ENCODE measurements around the gene ELL. TPM values are rescaled to one million over a fixed set of nuclear protein-coding genes. Genes with fewer than 3 reads are reported as not detected.

The ELL gene
- polyA plus RNA-seq, 3 donors = 12.2 to 35.3 (median 12.6) TPM

DNA sequence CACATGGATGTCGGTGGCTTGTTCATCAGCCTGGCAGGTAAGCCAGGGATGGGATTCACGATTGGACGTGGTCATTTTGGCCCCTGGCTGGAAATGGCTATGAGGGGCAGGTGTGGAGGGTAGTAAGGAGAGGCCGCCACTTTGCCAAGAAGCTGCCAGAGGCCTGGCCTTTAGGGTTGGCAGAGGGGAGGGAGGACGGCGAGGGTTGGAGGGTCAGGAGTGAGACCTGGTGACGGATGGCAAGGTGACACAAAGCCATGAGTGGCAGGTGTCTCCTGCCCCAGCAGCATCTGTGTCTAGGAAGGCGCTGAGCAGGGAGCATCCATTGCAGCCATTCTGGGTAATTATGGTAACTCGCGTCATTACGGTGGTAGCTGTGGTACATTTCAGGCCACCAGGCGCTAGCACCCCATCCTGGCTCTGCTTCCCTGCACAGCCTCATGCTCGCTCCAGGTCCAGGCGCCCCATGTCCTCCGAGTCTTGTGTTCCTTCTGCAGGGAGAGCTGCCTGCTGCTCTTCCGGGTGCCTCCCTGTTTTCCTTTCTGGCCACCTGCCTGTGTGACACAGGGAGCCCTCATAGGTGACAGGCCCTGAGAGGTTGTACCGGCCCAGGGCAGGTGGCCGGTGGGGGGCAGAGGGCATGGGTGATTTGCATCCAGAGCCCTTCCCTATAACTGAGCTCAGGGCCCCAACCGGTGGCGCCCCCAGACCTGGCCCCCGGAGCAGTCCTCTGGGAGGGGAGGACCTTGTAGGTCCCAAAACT is 98.4 kb downstream of the ELL start:
- peaks cover 48% of the 10 kb centered on the region for H3K4me1 Mint-ChIP-seq
- Histone ChIP-seq H3K4me2 (replicated peaks; ENCODE audit: extremely low read depth, low read length, poor library complexity, severe bottlenecking) (no peak overlapping the region), H3K9ac (ENCODE audit: insufficient read depth, low read length, poor library complexity, severe bottlenecking) (no peak overlapping the region), H3K36me3 (replicated peaks in 1 of 2; ENCODE audit: control insufficient read depth in 1 of 2, insufficient read depth in 2 of 2, low read length in 2 of 2) (no peaks in the 10 kb centered on the region), H3K79me2 (ENCODE audit: insufficient read depth, low read length) (peaks cover 55% of the 10 kb centered on the region), H3K27me3 (ENCODE audit: control insufficient read depth in 2 of 2, insufficient read depth in 2 of 2, low read length in 2 of 2) (no peaks in the 10 kb centered on the region), H3K4me3 (replicated peaks in 1 of 3; ENCODE audit: low read depth in 2 of 3, low read length in 3 of 3) (no peak overlapping the region), H3K4me1 (ENCODE audit: control insufficient read depth in 1 of 2, insufficient read depth in 2 of 2, low read length in 2 of 2) (peaks cover 29 to 47% of the 10 kb centered on the region in 2 donors), H3K9me3 (replicated peaks in 1 of 2; ENCODE audit: control insufficient read depth in 1 of 2, insufficient read depth in 1 of 2, low read length in 2 of 2) (no peaks in the 10 kb centered on the region), H4K20me1 (ENCODE audit: insufficient read depth, low read length) (peaks cover 85% of the 10 kb centered on the region), H2AFZ (ENCODE audit: insufficient read depth, low read depth, low read length, poor library complexity, severe bottlenecking) (no peak overlapping the region), H3K27ac (ENCODE audit: low read depth in 1 of 2, low read length in 2 of 2) (no peak overlapping the region)
- WGBS (ENCODE audit: insufficient coverage) = 96% methylated on average over 15 of the region's 21 CpGs
- peaks cover 0 to 6% (median 2%) of the 10 kb centered on the region in 3 donors for H3K27me3 Mint-ChIP-seq (ENCODE audit: low read depth in 3 of 3)
- TF ChIP-seq, protein P1, sequence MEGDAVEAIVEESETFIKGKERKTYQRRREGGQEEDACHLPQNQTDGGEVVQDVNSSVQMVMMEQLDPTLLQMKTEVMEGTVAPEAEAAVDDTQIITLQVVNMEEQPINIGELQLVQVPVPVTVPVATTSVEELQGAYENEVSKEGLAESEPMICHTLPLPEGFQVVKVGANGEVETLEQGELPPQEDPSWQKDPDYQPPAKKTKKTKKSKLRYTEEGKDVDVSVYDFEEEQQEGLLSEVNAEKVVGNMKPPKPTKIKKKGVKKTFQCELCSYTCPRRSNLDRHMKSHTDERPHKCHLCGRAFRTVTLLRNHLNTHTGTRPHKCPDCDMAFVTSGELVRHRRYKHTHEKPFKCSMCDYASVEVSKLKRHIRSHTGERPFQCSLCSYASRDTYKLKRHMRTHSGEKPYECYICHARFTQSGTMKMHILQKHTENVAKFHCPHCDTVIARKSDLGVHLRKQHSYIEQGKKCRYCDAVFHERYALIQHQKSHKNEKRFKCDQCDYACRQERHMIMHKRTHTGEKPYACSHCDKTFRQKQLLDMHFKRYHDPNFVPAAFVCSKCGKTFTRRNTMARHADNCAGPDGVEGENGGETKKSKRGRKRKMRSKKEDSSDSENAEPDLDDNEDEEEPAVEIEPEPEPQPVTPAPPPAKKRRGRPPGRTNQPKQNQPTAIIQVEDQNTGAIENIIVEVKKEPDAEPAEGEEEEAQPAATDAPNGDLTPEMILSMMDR (IDR thresholded peaks at IDR 0.05) = no peak
- DNase-seq = no peak
- H3K27ac Mint-ChIP-seq = no peak overlapping the region
- H3K9me3 Mint-ChIP-seq = peaks cover 0 to 3% (median 0%) of the 10 kb centered on the region in 7 donors
- peaks cover 7 to 30% of the 10 kb centered on the region in 2 donors for H3K36me3 Mint-ChIP-seq
- H3K4me3 Mint-ChIP-seq = no peak overlapping the region
- intact Hi-C loops (cut with micrococcal nuclease) = no loop called here

- DNase-seq = no peak
- TF ChIP-seq, protein P1 (IDR thresholded peaks at IDR 0.05) = no peak
- Histone ChIP-seq H2AFZ (ENCODE audit: insufficient read depth, low read depth, low read length, poor library complexity, severe bottlenecking) (no peak overlapping the region), H3K9me3 (replicated peaks in 1 of 2; ENCODE audit: control insufficient read depth in 1 of 2, insufficient read depth in 1 of 2, low read length in 2 of 2) (no peaks in the 10 kb centered on the region), H3K27ac (ENCODE audit: low read depth in 1 of 2, low read length in 2 of 2) (no peak overlapping the region), H3K9ac (ENCODE audit: insufficient read depth, low read length, poor library complexity, severe bottlenecking) (no peak overlapping the region), H3K4me3 (replicated peaks in 1 of 3; ENCODE audit: low read depth in 2 of 3, low read length in 3 of 3) (no peak overlapping the region), H3K27me3 (ENCODE audit: control insufficient read depth in 2 of 2, insufficient read depth in 2 of 2, low read length in 2 of 2) (no peaks in the 10 kb centered on the region), H4K20me1 (ENCODE audit: insufficient read depth, low read length) (peaks cover 77% of the 10 kb centered on the region), H3K36me3 (replicated peaks in 1 of 2; ENCODE audit: control insufficient read depth in 1 of 2, insufficient read depth in 2 of 2, low read length in 2 of 2) (no peaks in the 10 kb centered on the region), H3K4me2 (replicated peaks; ENCODE audit: extremely low read depth, low read length, poor library complexity, severe bottlenecking) (no peak overlapping the region), H3K4me1 (ENCODE audit: control insufficient read depth in 1 of 2, insufficient read depth in 2 of 2, low read length in 2 of 2) (peaks cover 36 to 51% of the 10 kb centered on the region in 2 donors), H3K79me2 (ENCODE audit: insufficient read depth, low read length) (peaks cover 55% of the 10 kb centered on the region)
- Mint-ChIP-seq H3K27ac (no peak overlapping the region), H3K4me1 (peaks cover 55% of the 10 kb centered on the region), H3K36me3 (peaks cover 7 to 29% of the 10 kb centered on the region in 2 donors), H3K4me3 (no peak overlapping the region), H3K9me3 (peaks cover 0 to 3% (median 0%) of the 10 kb centered on the region in 7 donors), H3K27me3 (ENCODE audit: low read depth in 3 of 3) (peaks cover 0 to 6% (median 2%) of the 10 kb centered on the region in 3 donors)
- intact Hi-C loops (cut with micrococcal nuclease) = no loop called here
- 61% methylated on average over 11 of the region's 14 CpGs for WGBS (ENCODE audit: insufficient coverage)
These were observed 99.2 kb downstream of the ELL start for GRCh38 chr19:18422530-18423191.

Data from CD14-positive monocyte (primary cell).